GM19397 (cell line): ENCODE measurements around the gene RNMT.
A peak's percentile ranks its signal among the peaks of the same experiment; 100 is the strongest.

Source experiments
- ATAC-seq: cut with Tn5 transposase; IDR thresholded peaks from one replicate; pipeline ENCODE4 v1.9.1; 2021; ENCODE audit warnings: mild to moderate bottlenecking, moderate library complexity; ENCODE audit not compliant: unreplicated experiment

The RNMT gene

GRCh38 chr18:13809531-13810255 lies 83.2 kb downstream of the RNMT start:
- ATAC-seq: no peak

- no peak for ATAC-seq
These were observed 84.5 kb downstream of the RNMT start for GRCh38 chr18:13810950-13811485.

GRCh38 chr18:13811993-13812392 lies 85.5 kb downstream of the RNMT start:
- no peak for ATAC-seq

- peak; percentile 63 for ATAC-seq
These were observed 86.9 kb downstream of the RNMT start for GRCh38 chr18:13813271-13813849.
